Measurements from ENCODE around the gene TCAIM. TPM values are rescaled to one million over a fixed set of nuclear protein-coding genes. Genes with fewer than 3 reads are reported as not detected.

TCAIM gene
- total RNA-seq, 1 experiment from 2014 or later = 20.2 TPM

DNA sequence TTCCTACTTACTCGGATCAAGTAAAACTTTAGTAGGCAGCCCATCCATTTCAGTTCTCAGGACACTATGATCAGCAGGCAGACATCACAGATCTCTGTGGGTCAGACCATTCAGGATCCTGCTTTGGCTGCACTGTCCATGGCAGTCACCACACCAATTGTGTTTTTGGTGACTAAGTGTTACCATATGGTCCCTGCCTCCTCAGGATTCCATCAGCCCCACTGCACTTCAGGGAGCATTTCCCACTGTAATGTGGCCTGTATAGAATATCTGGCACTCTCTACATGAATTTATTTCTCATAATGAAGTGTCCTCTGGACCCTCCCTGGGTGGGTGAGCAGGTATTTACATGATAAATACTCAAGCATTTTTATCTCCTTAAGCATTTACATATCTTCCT lies 97.6 kb downstream of the TCAIM start:
- Histone ChIP-seq H3K27me3 (ENCODE audit: low read length) (no peaks in the 10 kb centered on the region), H3K79me2 (ENCODE audit: low read length) (no peaks in the 10 kb centered on the region), H2AFZ (ENCODE audit: low read length) (no peak overlapping the region), H3K9me3 (ENCODE audit: low read length) (no peaks in the 10 kb centered on the region), H3K27ac (ENCODE audit: low read length) (no peak overlapping the region), H3K9me2 (replicated peaks; ENCODE audit: low read length) (no peaks in the 10 kb centered on the region), H3K4me3 (ENCODE audit: low read length) (no peak overlapping the region), H3K36me3 (ENCODE audit: low read depth, low read length) (0 out of 2 replicates have a peak, but pooled peaks cover 5% of the 10 kb centered on the region), H3K4me2 (ENCODE audit: low read length) (no peak overlapping the region), H4K20me1 (ENCODE audit: low read length) (no peaks in the 10 kb centered on the region), H3F3A (ENCODE audit: low read length, unreplicated experiment) (no peaks in the 10 kb centered on the region), H3K9ac (ENCODE audit: low read length) (no peak overlapping the region), H3K4me1 (ENCODE audit: insufficient read depth, low read length) (no peaks in the 10 kb centered on the region)
- ChIA-PET POLR2A (ENCODE audit: unreplicated experiment) (no interaction called here), CTCF (no interaction called here)
- TF ChIP-seq, protein P1, sequence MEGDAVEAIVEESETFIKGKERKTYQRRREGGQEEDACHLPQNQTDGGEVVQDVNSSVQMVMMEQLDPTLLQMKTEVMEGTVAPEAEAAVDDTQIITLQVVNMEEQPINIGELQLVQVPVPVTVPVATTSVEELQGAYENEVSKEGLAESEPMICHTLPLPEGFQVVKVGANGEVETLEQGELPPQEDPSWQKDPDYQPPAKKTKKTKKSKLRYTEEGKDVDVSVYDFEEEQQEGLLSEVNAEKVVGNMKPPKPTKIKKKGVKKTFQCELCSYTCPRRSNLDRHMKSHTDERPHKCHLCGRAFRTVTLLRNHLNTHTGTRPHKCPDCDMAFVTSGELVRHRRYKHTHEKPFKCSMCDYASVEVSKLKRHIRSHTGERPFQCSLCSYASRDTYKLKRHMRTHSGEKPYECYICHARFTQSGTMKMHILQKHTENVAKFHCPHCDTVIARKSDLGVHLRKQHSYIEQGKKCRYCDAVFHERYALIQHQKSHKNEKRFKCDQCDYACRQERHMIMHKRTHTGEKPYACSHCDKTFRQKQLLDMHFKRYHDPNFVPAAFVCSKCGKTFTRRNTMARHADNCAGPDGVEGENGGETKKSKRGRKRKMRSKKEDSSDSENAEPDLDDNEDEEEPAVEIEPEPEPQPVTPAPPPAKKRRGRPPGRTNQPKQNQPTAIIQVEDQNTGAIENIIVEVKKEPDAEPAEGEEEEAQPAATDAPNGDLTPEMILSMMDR (conservative IDR thresholded peaks at IDR 0.05; ENCODE audit: low read depth, low read length) = no peak
- TF ChIP-seq EZH2 (IDR thresholded peaks at IDR 0.05; ENCODE audit: low read length, unreplicated experiment) = no peak
- peak; percentile 18; the same call in 1 of the 2 replicates for ATAC-seq
- intact Hi-C loops (cut with micrococcal nuclease) = no loop called here
- DNase-seq = no peak
- BruUV-seq (replicated peaks) = no TSS peak

DNA sequence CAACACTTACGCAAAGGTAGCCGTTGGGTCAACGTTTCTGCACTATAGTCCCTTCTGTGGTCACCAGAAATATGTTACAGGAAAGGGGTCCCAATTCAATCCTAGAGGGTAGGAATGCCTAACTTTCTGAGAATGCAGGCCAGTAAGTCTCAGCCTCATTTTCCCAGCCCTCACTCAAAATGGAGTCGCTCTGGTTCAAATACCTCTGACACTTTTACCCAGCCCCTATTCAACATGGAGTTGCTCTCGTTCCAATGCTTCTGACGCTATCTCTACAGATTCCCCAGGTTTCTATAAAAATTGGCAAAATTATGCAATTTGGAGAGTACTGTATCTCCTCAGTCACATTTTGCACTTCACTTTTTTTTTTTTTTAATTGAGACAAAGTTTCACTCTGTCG lies 99.2 kb downstream of the TCAIM start:
- Histone ChIP-seq H4K20me1 (ENCODE audit: low read length) (no peaks in the 10 kb centered on the region), H3F3A (ENCODE audit: low read length, unreplicated experiment) (no peaks in the 10 kb centered on the region), H3K27me3 (ENCODE audit: low read length) (no peaks in the 10 kb centered on the region), H3K9ac (ENCODE audit: low read length) (no peak overlapping the region), H3K9me2 (replicated peaks; ENCODE audit: low read length) (no peaks in the 10 kb centered on the region), H3K4me1 (ENCODE audit: insufficient read depth, low read length) (no peaks in the 10 kb centered on the region), H2AFZ (ENCODE audit: low read length) (no peak overlapping the region), H3K9me3 (ENCODE audit: low read length) (no peaks in the 10 kb centered on the region), H3K4me2 (ENCODE audit: low read length) (no peak overlapping the region), H3K36me3 (ENCODE audit: low read depth, low read length) (peaks cover 12% of the 10 kb centered on the region; the same call in 1 of the 2 replicates), H3K79me2 (ENCODE audit: low read length) (no peaks in the 10 kb centered on the region), H3K4me3 (ENCODE audit: low read length) (no peak overlapping the region), H3K27ac (ENCODE audit: low read length) (no peak overlapping the region)
- POLR2A ChIA-PET (ENCODE audit: unreplicated experiment) = no interaction called here
- no TSS peak for BruUV-seq (replicated peaks)
- ATAC-seq (no peak), DNase-seq (no peak)
- TF ChIP-seq, protein P1 (conservative IDR thresholded peaks at IDR 0.05; ENCODE audit: low read depth, low read length) = no peak
- no peak for TF ChIP-seq EZH2 (IDR thresholded peaks at IDR 0.05; ENCODE audit: low read length, unreplicated experiment)
- TF ChIP-seq EZH2phosphoT487 (IDR thresholded peaks at IDR 0.05; ENCODE audit: borderline replicate concordance, low read length) = no peak
- intact Hi-C loops (cut with micrococcal nuclease) = no loop called here
- CTCF ChIA-PET = no interaction called here

DNA sequence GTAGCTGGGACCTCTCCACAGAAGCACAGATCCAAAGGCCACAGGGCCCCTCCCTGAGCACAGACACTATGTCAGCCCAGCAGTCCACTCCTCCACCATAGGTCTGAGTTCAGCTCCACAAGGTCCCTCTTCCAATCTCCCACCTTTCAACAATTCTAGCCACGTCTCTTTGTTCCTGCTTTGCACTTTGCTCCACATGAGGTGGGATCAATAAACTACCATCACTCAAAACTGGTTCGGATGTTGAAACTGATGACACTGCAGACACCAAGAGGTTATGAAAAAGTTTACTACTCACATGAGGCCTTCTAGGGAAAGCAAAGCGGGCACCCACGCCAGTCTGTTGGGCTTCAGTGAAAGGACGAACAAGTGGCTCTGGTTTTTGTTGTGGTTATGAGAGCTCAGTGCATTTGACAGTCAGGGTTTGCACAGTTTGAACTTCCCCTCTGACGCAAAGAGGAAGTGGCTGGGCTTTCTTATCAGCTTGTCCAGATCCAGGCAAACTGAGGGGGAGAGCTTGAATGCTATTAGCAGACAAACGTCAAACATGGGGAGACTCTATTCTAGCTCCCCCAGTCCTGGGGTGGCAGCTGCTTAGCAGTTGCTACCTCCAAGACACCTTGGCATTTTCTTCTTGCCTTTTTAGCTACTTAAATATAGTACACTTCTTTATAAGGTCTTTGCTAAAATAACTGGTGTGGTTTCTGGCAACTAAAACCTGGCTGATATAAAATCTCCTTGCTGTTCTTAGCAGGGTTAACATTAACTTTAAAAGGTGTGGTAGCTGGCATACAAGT lies 101.1 kb downstream of the TCAIM start:
- CTCF ChIA-PET = no interaction called here
- Histone ChIP-seq H3K9ac (ENCODE audit: low read length) (no peak overlapping the region), H3K79me2 (ENCODE audit: low read length) (no peaks in the 10 kb centered on the region), H3K27me3 (ENCODE audit: low read length) (no peaks in the 10 kb centered on the region), H3K4me2 (ENCODE audit: low read length) (no peak overlapping the region), H3K9me2 (replicated peaks; ENCODE audit: low read length) (no peaks in the 10 kb centered on the region), H3K9me3 (ENCODE audit: low read length) (no peaks in the 10 kb centered on the region), H4K20me1 (ENCODE audit: low read length) (no peaks in the 10 kb centered on the region), H3K4me3 (ENCODE audit: low read length) (no peak overlapping the region), H2AFZ (ENCODE audit: low read length) (no peak overlapping the region), H3K36me3 (ENCODE audit: low read depth, low read length) (peaks cover 16% of the 10 kb centered on the region), H3K27ac (ENCODE audit: low read length) (no peak overlapping the region), H3F3A (ENCODE audit: low read length, unreplicated experiment) (no peaks in the 10 kb centered on the region), H3K4me1 (ENCODE audit: insufficient read depth, low read length) (no peaks in the 10 kb centered on the region)
- no peak for ATAC-seq
- intact Hi-C loops (cut with micrococcal nuclease) = no loop called here
- DNase-seq = no peak
- POLR2A ChIA-PET (ENCODE audit: unreplicated experiment) = no interaction called here
- BruUV-seq (replicated peaks) = no TSS peak
- TF ChIP-seq, protein P1 (conservative IDR thresholded peaks at IDR 0.05; ENCODE audit: low read depth, low read length) = no peak
- TF ChIP-seq EZH2 (IDR thresholded peaks at IDR 0.05; ENCODE audit: low read length, unreplicated experiment) (no peak), EZH2phosphoT487 (IDR thresholded peaks at IDR 0.05; ENCODE audit: borderline replicate concordance, low read length) (no peak)

Data from PC-3 (cell line).